ENCODE data around the gene CEP192. TPM values are rescaled to one million over a fixed set of nuclear protein-coding genes. Genes with fewer than 3 reads are reported as not detected.

Gene CEP192
- total and polyA plus RNA-seq, 2 donors (not counting 1 experiment from before 2014, with no cell fraction given), result 39.3 to 47.3 TPM

- Histone ChIP-seq H3K27ac (ENCODE audit: low read length in 2 of 2) (peak overlapping the region; percentile 81 to 89), H3K4me1 (ENCODE audit: control insufficient read depth in 2 of 2, insufficient read depth in 2 of 2, low read length in 2 of 2) (peaks cover 5 to 22% of the 10 kb centered on the region in 2 donors), H3K4me3 (ENCODE audit: control extremely low read depth in 1 of 5, extremely low read depth in 1 of 5, insufficient read depth in 1 of 5, low read depth in 2 of 5, low read length in 4 of 5) (peak overlapping the region in 4 of 5 experiments; percentile 66 to 97 (median 79)), H4K20me1 (ENCODE audit: control insufficient read depth, insufficient read depth, low read length, poor library complexity, severe bottlenecking) (peaks cover 22% of the 10 kb centered on the region), H3K36me3 (replicated peaks in 1 of 2; ENCODE audit: control extremely low read depth in 1 of 2, control insufficient read depth in 1 of 2, extremely low read depth in 1 of 2, insufficient read depth in 2 of 2, low read length in 1 of 2) (no peaks in the 10 kb centered on the region), H3K4me2 (replicated peaks; ENCODE audit: low read depth, low read length, poor library complexity, severe bottlenecking) (peak overlapping the region; percentile 99), H2AFZ (ENCODE audit: insufficient read depth, low read depth, low read length, poor library complexity, severe bottlenecking) (peak overlapping the region; percentile 100), H3K79me2 (ENCODE audit: control insufficient read depth, insufficient read depth, low read length) (peaks cover 19% of the 10 kb centered on the region), H3K27me3 (replicated peaks in 1 of 4; ENCODE audit: control extremely low read depth in 1 of 4, control insufficient read depth in 3 of 4, insufficient read depth in 4 of 4, low read length in 3 of 4) (no peaks in the 10 kb centered on the region), H3K9me3 (ENCODE audit: control extremely low read depth in 1 of 3, control insufficient read depth in 2 of 3, insufficient read depth in 1 of 3, low read length in 2 of 3) (no peaks in the 10 kb centered on the region), H3K9ac (ENCODE audit: low read length) (peak overlapping the region; percentile 89)
- Mint-ChIP-seq H3K27me3 (no peaks in the 10 kb centered on the region), H3K4me1 (peaks cover 29% of the 10 kb centered on the region), H3K9me3 (ENCODE audit: insufficient read depth) (no peaks in the 10 kb centered on the region), H3K4me3 (peak overlapping the region; percentile 96), H3K27ac (peak overlapping the region; percentile 94)
- DNase-seq (no peak), ATAC-seq (ENCODE audit: low read depth) (no peak)
- no peak for TF ChIP-seq EZH2 (IDR thresholded peaks at IDR 0.05; ENCODE audit: borderline replicate concordance, insufficient read depth, low read depth, low read length, poor library complexity, severe bottlenecking)
- TF ChIP-seq CTCF (IDR thresholded peaks at IDR 0.05), result no peak
- POLR2A ChIA-PET, result interaction anchor here (0.9 kb wide), 1 partner anchor 191 kb away, joined by 4 read pairs; no protein-coding TSS in a partner anchor
- CTCF ChIA-PET, result interaction anchor here (1.2 to 1.6 kb wide), 4 partner anchors 12 to 220 kb away, joined by 3 to 5 read pairs (median 4); no protein-coding TSS in a partner anchor
- intact Hi-C loops (cut with micrococcal nuclease), result loop anchor here (1.0 to 5.0 kb wide), 4 partner anchors 63 to 964 kb away; partner anchors contain the start of genes AFG3L2 and IMPA2
- WGBS (ENCODE audit: insufficient coverage), result 1% methylated on average over 14 of the region's 15 CpGs
These were observed 44.4 kb upstream of the CEP192 start for GRCh38 chr18:12946549-12947284.
